GM12864 (cell line): ENCODE results near the gene RAET1E.

Source experiments
- DNase-seq: peaks from one replicate; pipeline ENCODE4 v3.0.0-alpha.2; 2011; ENCODE audit warnings: low read depth
- H3K4me3 ChIP-seq: 2 replicates; pipeline ENCODE4 v1.5.1; 2011; ENCODE audit warnings: mild to moderate bottlenecking, low read depth, low read length, control low read depth
- CTCF ChIP-seq: IDR thresholded peaks from 2 replicates; pipeline ENCODE4 v1.5.1; 2011; ENCODE audit warnings: low read depth, mild to moderate bottlenecking, moderate library complexity, low read length, control low read depth, inconsistent platforms; ENCODE audit errors: missing control alignments

The RAET1E gene

GRCh38 chr6:149884617-149885016, 13.3 kb downstream of the RAET1E start:
- no peak for DNase-seq

GRCh38 chr6:149884215-149884614, 13.7 kb downstream of the RAET1E start:
- TF ChIP-seq CTCF: no peak
- H3K4me3 ChIP-seq: no peak overlapping the region
- DNase-seq: no peak

More at GRCh38 chr6:149884617-149885016, 13.3 kb downstream of the RAET1E start:
- H3K4me3 ChIP-seq: no peak overlapping the region
- no peak for TF ChIP-seq CTCF

GRCh38 chr6:149881860-149882259, 16.1 kb downstream of the RAET1E start:
- no peak for DNase-seq

GRCh38 chr6:149881066-149881766, 16.7 kb downstream of the RAET1E start:
- DNase-seq: no peak
- no peak overlapping the region for H3K4me3 ChIP-seq
- no peak for TF ChIP-seq CTCF

More at GRCh38 chr6:149881860-149882259, 16.1 kb downstream of the RAET1E start:
- H3K4me3 ChIP-seq: no peak overlapping the region
- TF ChIP-seq CTCF: no peak

GRCh38 chr6:149877659-149878058, 20.3 kb downstream of the RAET1E start:
- DNase-seq: no peak
- no peak for TF ChIP-seq CTCF
- H3K4me3 ChIP-seq: no peak overlapping the region

- no peak overlapping the region for H3K4me3 ChIP-seq
- DNase-seq: no peak
- no peak for TF ChIP-seq CTCF
Measured at GRCh38 chr6:149876241-149876933, 21.5 kb downstream of the RAET1E start.
